GM03348 (cell line): ENCODE data around the gene ANO7.

ENCODE experiments used
- DNase-seq: peaks from one replicate; pipeline ENCODE4 v3.0.0; 2012; ENCODE audit warnings: low spot score

ANO7 gene, protein sequence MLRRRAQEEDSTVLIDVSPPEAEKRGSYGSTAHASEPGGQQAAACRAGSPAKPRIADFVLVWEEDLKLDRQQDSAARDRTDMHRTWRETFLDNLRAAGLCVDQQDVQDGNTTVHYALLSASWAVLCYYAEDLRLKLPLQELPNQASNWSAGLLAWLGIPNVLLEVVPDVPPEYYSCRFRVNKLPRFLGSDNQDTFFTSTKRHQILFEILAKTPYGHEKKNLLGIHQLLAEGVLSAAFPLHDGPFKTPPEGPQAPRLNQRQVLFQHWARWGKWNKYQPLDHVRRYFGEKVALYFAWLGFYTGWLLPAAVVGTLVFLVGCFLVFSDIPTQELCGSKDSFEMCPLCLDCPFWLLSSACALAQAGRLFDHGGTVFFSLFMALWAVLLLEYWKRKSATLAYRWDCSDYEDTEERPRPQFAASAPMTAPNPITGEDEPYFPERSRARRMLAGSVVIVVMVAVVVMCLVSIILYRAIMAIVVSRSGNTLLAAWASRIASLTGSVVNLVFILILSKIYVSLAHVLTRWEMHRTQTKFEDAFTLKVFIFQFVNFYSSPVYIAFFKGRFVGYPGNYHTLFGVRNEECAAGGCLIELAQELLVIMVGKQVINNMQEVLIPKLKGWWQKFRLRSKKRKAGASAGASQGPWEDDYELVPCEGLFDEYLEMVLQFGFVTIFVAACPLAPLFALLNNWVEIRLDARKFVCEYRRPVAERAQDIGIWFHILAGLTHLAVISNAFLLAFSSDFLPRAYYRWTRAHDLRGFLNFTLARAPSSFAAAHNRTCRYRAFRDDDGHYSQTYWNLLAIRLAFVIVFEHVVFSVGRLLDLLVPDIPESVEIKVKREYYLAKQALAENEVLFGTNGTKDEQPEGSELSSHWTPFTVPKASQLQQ

GRCh38 chr2:241188361-241189092 is at the start of gene ANO7:
Gene ANO7, plus strand, starts transcription at chr2:241188677. Its CDS starts 1,387 bp downstream, at chr2:241190064.
- no peak for DNase-seq

GRCh38 chr2:241139531-241140444 is 48.7 kb upstream of the ANO7 start:
- DNase-seq, result no peak

GRCh38 chr2:241140445-241140840 is 48.0 kb upstream of the ANO7 start:
- DNase-seq, result no peak

DNA sequence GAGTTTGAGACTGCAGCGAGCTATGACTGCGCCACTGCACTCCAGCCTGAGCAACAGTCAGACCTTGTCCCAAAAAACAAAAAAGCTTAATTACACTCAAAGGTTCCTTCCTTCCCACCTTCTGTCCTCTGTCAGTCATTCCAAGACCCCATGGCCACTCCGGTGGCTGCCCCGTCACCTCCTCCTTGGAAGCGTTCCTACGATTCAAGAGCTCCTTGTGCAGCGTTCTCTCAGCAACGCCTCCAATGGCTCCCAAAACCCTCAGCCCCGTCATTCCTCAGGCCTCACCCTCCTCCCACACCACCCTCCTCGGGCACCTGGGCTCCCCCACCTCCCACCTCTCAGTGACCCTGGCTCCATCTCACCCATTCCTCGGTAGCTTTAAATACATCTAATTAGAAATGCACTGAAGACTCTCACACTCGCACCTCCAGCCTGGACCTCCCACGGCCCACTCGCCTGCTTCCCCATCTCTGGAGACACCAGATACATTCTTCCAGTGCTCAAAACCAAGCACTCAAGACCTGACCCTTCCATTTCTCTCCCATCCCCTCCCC is 47.2 kb upstream of the ANO7 start:
- DNase-seq, result no peak

GRCh38 chr2:241142063-241142462 is 46.4 kb upstream of the ANO7 start:
- no peak for DNase-seq

- DNase-seq, result no peak
Measured at GRCh38 chr2:241142593-241142992, 45.9 kb upstream of the ANO7 start.

DNA sequence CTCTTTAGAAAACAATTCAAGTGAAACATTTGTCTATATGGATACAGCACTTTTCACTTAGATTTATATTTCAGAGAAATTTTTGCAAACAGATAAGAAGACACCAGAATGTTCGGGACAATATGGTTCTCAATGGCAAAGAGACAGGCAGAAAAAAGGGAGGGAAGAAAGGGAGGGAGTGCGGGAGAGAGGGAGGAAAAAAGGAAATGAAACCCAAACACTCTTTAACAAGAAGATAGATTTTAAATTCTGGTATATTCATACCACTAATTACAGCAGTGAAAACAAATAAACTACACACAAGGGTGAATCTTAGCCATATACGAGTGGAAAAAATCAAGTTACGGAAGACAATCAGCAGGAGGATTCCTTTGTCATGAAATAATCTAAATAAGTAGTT is 42.2 kb upstream of the ANO7 start:
- DNase-seq, result no peak

DNA sequence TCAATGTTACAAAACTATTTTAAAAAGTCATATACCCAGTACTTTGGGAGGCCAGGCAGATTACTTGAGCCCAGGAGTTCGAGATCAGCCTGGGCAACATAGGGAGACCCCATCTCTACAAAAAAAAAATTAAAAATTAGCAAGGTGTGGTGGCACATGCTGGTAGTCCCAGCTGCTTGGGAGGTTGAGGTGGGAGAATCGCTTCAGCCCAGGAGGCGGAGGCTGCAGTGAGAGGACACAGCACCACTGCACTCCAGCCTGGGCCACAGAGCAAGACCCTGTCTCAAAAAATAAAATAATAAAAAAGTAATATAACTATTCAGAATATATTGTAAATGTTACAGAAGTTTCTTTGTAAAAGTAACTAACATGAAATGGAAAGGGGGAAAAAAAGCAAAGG is 41.1 kb upstream of the ANO7 start:
- DNase-seq, result no peak

- no peak for DNase-seq
Measured at GRCh38 chr2:241148239-241148638, 40.2 kb upstream of the ANO7 start.

DNA sequence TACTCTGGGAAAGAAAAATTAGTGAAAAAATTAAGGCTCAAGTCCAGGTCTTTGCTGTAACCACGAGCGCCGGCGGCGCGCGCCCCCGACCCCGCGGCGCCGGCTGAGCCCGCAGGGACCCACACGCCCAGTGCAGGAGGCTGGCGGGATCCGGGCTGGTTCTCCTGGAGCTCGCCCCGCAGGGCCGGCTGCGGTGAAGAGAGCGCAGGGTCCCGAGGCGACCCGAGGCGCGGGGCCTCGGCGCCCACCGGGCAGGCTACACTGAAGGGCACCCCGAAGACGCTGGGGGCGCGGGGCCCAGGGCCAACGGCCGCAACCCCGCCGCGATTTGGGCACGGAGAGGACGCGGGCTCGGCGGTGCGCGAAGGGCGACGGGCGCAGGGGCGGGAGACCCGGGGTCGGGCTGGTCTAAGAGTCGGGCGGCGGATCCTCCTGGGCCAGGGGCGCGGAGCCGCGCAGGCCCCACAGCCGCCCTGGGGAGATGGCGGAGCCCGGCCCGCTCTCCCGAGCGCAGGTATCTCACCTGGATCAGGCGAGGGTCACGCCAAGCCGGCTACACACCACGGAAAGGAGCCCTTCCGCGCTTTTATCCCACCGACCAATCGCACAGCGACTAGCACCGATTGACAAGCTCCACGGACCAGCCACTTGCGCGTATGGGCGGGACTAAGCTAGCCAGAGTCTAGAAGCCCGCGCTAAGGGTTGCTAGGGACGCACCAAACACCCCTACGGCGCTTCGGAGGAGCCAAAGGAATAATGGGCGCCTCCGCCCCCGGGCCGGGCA is 39.4 kb upstream of the ANO7 start, which contains the start of gene PASK:
TSS of gene PASK (minus strand) at position 582 of the 784 bp plus-strand sequence. CDS start 6,440 bp downstream, outside the sequence.
- DNase-seq, result peak; percentile 96

- DNase-seq, result no peak
Measured at GRCh38 chr2:241149675-241149924, 38.9 kb upstream of the ANO7 start.

DNA sequence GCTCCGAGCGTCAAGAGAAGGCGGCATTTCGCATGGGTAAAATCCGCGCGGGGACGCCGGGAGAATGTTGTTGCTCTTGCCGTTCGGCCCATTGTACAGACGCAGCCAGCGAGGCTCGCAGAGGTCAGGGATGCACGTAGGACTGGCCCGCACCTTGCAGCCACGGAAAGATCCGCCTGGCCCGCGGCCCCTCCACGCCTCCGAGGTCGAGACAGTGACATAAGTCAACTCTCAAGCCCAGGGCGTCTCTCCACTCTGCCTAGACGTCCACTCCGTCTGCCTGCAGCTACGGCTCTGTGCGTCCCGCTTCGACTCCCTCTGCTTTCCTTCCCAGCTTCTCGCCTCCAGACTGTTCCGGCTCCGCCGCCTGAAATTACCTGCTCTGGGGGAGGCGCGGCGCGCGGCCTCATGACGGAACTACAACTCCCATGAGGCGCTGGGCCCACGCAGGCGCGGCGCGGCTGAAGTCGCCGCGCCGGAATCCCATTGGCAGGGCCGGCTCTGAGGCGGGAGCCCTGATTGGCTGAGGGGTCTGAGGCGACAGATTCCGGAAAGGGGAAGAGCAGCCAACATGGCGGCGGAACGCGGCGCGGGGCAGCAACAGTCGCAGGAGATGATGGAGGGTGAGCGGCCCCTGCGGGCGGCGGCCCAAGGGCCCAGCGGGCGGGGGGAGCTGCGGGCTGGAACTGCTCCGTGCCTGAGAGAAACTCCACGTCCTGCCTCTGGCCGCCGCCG is 38.4 kb upstream of the ANO7 start, which contains the start of gene PPP1R7:
TSS of gene PPP1R7 (plus strand) at position 543 of the 735 bp plus-strand sequence. CDS start at position 572, 29 bp downstream.
- DNase-seq, result peak; percentile 99

DNA sequence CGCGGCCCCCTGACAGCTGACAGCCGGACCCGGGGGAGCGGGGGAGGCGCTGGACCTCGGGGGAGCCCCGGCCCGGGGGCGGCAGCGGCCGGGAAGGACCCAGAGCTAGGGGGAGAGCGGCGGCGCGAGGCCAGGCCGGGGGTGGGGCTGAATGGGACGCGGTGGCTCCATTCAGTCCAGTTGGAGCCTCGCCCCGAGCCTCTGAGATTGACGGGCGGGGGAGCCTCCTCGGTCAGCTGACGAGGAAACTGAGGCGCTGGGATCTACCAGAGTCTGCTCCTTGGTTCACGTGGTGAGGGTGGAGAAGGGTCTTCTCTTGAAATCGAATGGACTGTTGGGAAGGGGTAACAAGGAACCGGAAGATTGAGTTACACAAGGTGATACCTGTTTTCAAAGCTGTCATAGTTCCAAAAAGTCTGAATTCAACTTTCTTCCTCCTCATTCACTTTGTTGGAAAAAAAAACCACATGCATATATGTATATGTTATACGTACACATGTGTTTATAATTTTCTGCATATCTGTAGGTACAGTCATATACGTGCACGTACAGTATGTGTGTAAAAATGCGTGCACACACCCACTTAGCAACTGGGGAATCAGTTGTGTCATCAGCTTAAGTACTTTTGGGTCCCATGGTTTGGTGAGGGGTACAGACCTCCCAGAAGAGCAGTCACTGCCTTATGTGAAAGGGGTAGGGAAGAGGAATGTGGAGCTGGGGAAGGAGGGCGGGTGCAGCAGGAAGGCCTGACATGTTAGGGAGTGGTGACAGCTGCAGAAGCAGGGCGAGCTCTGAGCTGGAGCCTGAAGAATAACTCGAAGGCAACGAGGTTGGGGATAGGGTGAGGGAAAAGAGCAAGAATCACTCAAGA is 37.6 kb upstream of the ANO7 start:
- no peak for DNase-seq

DNA sequence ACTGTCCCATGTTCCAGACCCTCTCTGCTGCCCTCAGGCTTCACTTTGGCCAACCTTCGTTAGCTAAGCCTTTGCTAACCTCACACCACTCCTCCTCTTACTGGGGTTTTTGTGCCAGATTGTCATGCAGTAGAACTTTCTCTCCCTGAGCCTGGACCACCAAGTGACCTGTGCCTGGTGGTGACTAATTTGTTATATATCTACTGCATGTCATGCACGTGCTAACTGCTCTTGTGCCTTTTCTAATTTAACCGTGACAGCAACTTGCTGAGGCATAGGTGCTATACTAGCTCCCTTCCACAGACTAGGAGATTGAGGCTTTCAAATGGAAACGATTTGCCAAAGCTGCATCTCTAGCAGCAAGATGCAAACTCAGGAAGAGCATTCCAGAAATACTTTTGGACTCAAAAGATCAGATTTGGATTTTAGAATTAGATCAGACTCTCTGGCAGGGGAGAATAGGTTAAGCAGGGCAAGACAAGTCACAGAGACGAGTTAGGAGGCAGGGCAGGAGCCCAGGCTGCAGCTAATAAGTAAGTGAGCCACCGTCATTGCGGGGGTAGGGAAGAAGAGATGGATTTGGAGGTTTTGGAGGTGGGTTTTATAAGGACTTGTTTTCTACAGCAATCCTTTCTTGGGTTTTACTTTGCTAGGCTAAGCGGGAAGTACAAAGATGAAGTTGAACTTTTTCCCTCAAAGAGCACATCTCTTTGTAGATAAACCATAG is 36.4 kb upstream of the ANO7 start:
- DNase-seq, result no peak

GRCh38 chr2:241153616-241154015 is 34.9 kb upstream of the ANO7 start:
- DNase-seq, result no peak

DNA sequence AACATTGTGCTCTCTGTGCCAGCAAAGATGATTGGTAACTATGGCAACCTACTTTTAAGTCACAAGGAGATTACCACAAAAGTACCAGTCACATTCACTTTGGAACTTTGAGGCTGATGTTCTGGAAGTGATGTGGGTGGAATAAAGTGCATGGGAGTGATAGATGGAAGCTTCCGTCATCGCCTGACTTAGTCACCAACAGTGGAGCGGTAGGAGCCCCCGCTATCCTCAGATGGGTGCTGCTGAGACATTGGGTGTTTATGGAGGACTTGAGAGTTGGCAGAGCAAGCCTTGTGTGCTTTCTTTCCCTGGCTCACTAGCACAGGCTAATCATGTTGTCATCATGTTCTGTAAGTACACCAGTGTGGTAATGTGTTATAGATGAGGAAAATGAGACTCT is 33.6 kb upstream of the ANO7 start:
- no peak for DNase-seq

GRCh38 chr2:241155936-241156335 is 32.5 kb upstream of the ANO7 start:
- no peak for DNase-seq

DNA sequence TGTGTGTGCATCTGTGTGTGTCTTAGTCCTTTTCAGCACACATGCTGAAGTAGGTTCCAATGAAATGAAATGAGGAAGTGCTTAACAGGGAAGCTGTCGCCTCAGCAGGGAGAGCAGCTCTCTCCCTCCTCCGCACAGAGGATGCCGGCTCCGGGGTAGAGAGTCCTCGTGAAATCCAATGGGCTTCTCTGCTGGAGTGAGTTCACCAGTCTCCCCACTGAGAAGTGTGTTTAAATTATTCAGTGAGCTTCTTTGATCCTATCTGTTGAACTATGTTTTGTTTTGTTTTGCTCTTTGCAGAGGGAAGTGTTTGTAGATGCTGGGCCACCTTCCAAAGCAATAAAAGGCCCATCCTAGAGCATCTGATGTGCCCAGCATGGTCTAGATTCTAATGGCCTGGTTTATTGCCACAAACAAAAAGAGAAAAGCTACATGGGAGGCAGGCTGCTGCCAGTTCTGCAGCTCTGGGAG is 31.5 kb upstream of the ANO7 start:
- no peak for DNase-seq
